ENCODE data around the gene TMOD2.

The TMOD2 gene

DNA sequence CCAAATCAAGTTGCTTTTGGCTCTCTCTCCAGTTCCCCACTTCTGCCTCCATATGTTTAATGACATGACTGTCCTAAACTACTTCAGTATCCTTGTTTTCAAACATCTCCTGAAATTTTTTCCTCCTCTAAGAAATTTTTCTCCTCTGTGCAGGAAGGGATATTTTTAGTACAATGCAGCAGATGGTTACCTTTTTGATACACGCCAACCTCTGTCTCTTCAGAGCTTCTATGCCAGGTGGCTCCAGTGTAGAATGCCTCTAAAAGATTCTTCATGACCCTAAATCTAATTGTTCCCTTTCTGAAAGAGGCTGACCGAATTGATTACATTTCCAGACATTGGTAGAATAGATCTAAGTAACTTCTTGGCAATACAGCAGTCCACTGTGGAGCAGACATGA lies 111.7 kb downstream of the TMOD2 start:
- no peak for DNase-seq

DNA sequence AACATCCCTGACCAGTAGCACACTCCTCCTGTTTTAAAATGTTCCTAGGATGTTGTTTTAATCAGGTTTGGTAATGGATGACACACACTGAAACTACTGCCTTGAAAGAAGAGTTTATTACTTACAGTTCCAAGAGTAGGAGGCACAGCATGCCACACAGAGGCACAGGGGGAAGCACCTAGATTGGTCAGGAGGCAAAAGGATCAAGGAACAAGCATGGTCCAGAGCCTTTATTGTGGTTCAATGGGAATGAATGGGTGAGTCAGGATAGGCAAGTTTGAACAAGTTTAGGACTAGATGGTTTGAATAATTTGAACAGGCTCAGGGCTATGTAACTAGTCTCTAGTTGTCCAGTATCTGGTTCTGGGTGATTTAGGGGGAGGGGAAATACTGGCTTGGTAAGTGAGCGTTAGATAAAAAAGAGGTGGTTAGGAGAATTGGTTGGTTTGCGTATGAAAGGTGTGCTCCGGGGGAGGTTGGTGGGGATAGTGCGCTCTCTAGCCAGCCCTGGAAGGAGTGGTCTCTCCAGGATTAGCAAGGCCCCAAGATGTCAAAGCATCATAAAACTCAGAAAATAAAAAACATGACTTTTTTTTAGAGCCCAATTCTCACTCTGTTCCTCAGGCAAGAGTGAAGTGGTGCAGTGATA lies 113.1 kb downstream of the TMOD2 start:
- no peak for DNase-seq

DNA sequence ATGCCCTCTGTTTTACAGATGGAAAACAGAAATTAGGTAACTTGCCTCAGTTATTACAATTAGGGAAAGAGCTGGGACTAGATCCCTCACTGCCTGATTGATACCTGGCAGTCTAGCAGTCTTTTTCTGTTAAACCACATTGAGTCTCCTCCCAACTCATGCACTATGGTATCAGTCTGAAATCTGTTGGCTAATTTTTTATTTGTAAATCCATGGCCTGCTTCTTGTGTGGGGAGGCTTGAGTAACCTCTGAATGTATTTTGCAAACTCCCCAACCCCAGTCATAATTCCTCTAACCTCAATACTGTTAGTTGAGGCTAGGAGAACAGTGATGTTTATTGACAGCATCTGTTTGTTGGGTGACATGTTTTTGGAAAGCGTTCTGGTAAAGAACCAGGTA lies 113.9 kb downstream of the TMOD2 start:
- DNase-seq, result no peak

All from CD4-positive, alpha-beta T cell treated with Interferon gamma for 1 hour (primary cell).